ENCODE results near the gene TDRD10. TPM values are rescaled to one million over a fixed set of nuclear protein-coding genes. Genes with fewer than 3 reads are reported as not detected.

The TDRD10 gene
- total RNA-seq, 1 experiment from 2014 or later: 0.31 TPM

- Histone ChIP-seq H3K79me1 (ENCODE audit: insufficient read depth, low read depth, low read length, poor library complexity, severe bottlenecking) (no peaks in the 10 kb centered on the region), H3K56ac (ENCODE audit: insufficient read length, low read depth, low read length) (no peak overlapping the region), H3T11ph (ENCODE audit: low read length) (no peak overlapping the region), H3K27ac (ENCODE audit: insufficient read length, low read depth, low read length) (no peak overlapping the region), H3K18ac (ENCODE audit: insufficient read length, low read depth, low read length) (no peak overlapping the region), H3K27me3 (ENCODE audit: insufficient read depth, low read length) (no peaks in the 10 kb centered on the region), H4K5ac (ENCODE audit: insufficient read length, low read depth, low read length) (no peak overlapping the region), H2AK5ac (ENCODE audit: insufficient read length, low read length) (no peak overlapping the region), H2BK15ac (ENCODE audit: low read depth, low read length) (no peak overlapping the region), H2BK12ac (ENCODE audit: insufficient read length, low read depth, low read length) (no peak overlapping the region), H2AFZ (ENCODE audit: low read length) (no peak overlapping the region), H3K14ac (ENCODE audit: insufficient read depth, low read length) (no peak overlapping the region), H2BK20ac (ENCODE audit: low read depth, low read length, poor library complexity, severe bottlenecking) (no peak overlapping the region), H4K20me1 (ENCODE audit: control insufficient read depth, insufficient read depth, insufficient read length) (no peaks in the 10 kb centered on the region), H3K4ac (ENCODE audit: low read depth, low read length) (no peak overlapping the region), H3K9me3 (ENCODE audit: control insufficient read depth, low read depth, low read length) (no peaks in the 10 kb centered on the region), H2BK5ac (ENCODE audit: insufficient read length, low read length) (no peak overlapping the region), H3K4me1 (ENCODE audit: insufficient read depth, low read length) (no peaks in the 10 kb centered on the region), H3K9ac (ENCODE audit: extremely low read depth, insufficient read length, low read length) (no peak overlapping the region), H3K79me2 (ENCODE audit: insufficient read depth, low read length) (no peaks in the 10 kb centered on the region), H2BK120ac (ENCODE audit: low read depth, low read length, poor library complexity, severe bottlenecking) (no peak overlapping the region), H3K23ac (ENCODE audit: insufficient read length, low read depth, low read length) (no peak overlapping the region), H4K91ac (ENCODE audit: insufficient read length, low read depth, low read length) (no peak overlapping the region), H4K8ac (replicated peaks; ENCODE audit: insufficient read length, low read depth, low read length) (no peak overlapping the region), H3K23me2 (ENCODE audit: insufficient read length, low read depth, low read length, poor library complexity, severe bottlenecking) (no peaks in the 10 kb centered on the region), H3K4me2 (ENCODE audit: insufficient read depth, insufficient read length, low read length) (no peak overlapping the region)
- Mint-ChIP-seq H3K27me3 (ENCODE audit: low read depth) (no peaks in the 10 kb centered on the region; the same call in 1 of the 2 replicates), H3K36me3 (ENCODE audit: insufficient read depth in 1 of 3, low read depth in 3 of 3) (peaks cover 23 to 51% (median 41%) of the 10 kb centered on the region in 3 experiments; a peak in 6 of 7 replicates), H3K9me3 (no peaks in the 10 kb centered on the region), H3K4me3 (no peak overlapping the region), H3K27ac (no peak overlapping the region; a peak in 1 of 7 replicates), H3K4me1 (peaks cover 10 to 19% of the 10 kb centered on the region in 2 experiments)
- WGBS (ENCODE audit: extremely low coverage, insufficient read length, low lambda C conversion rate): no CpG with 5 or more reads among the region's 6 CpGs
- no peak for DNase-seq
- no peak for TF ChIP-seq CTCF (conservative IDR thresholded peaks at IDR 0.05)
Observed at GRCh38 chr1:154578058-154578418, 76.0 kb downstream of the TDRD10 start.
